ENCODE data around the gene WDHD1.
"Not testable (repeated sequence)": the region's sequence is repeated elsewhere in the genome, so short reads cannot be mapped to it uniquely, and the experiment has no call there.

WDHD1 gene

DNA sequence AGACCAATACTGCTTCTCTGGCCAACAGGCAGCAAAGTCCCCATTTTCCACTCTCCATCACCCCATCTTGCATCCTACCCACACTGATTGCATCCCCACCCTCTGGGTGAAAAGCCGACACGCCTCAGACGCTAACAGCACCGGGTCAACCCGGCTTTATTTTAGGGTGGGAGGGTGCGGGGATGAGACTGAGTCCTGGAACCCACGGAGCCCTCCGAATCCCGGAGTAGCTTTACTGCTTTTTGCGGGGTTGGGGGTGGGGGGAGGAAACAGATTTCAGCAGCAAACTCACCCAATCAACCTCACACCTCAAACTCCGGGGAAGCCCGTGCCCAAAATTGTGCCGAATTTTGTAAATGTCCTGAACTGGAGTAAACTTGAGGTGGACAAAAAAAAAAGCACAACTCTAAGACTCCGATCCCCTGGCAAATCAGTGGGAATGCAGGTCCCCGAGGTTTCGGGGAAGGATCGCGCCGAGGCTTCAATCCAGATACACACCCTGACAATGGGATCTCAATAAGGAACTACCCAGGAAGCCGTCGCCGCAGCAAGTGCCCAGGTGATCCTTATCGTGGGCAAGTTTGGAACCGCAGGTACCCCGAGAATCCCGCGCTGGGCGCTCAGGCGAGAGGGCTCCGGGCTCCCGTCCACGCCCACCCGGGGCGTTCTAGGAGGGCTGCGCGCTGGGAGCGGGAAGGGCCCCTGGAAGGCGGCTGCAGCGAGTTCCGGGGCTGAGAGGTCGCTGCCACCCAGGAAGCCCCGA, 125.3 kb downstream of the WDHD1 start:
- Histone ChIP-seq H3K36me3 (ENCODE audit: control insufficient read depth in 2 of 2, insufficient read depth in 2 of 2, low read length in 2 of 2) (no peaks in the 10 kb centered on the region), H3K9ac (ENCODE audit: low read depth in 1 of 2, low read length in 2 of 2) (peak overlapping the region; percentile 86 to 96), H3K27me3 (ENCODE audit: control insufficient read depth in 2 of 2, insufficient read depth in 2 of 2, low read length in 2 of 2) (no peaks in the 10 kb centered on the region), H3K4me1 (ENCODE audit: control insufficient read depth in 2 of 2, insufficient read depth in 2 of 2, low read length in 2 of 2) (peaks cover 5% of the 10 kb centered on the region in 2 donors), H3K9me3 (ENCODE audit: control insufficient read depth in 2 of 2, low read length in 2 of 2) (no peaks in the 10 kb centered on the region), H3K4me3 (ENCODE audit: low read length in 2 of 2) (peak overlapping the region; percentile 83 to 87), H3K27ac (ENCODE audit: low read depth in 2 of 2, low read length in 2 of 2) (peak overlapping the region; percentile 96)

DNA sequence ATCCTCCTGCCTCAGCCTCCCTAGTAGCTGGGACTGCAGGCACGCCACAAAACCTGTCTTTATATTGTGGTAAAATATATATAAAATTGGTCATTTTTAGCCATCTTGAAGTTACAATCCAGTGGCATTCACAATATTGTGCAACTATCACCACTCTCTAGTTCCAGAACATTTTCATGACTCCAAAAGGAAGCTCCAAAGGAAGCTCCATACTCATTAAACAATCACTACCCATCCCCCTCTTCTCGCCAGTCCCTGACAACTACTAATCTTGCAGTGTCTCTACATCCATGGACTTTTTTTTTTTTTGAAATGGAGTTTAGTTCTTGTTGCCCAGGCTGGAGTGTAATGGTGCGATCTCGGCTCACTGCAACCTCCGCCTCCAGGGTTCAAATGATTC, 127.3 kb downstream of the WDHD1 start:
- no peak overlapping the region for H3K27ac ChIP-seq (ENCODE audit: low read depth in 2 of 2, low read length in 2 of 2)
- H3K9me3 ChIP-seq (ENCODE audit: control insufficient read depth in 2 of 2, low read length in 2 of 2), result no peaks in the 10 kb centered on the region
- H3K4me1 ChIP-seq (ENCODE audit: control insufficient read depth in 2 of 2, insufficient read depth in 2 of 2, low read length in 2 of 2), result peaks cover 5% of the 10 kb centered on the region in 2 donors
- no peak overlapping the region for H3K4me3 ChIP-seq (ENCODE audit: low read length in 2 of 2)
- H3K9ac ChIP-seq (ENCODE audit: low read depth in 1 of 2, low read length in 2 of 2), result no peak overlapping the region
- H3K27me3 ChIP-seq (ENCODE audit: control insufficient read depth in 2 of 2, insufficient read depth in 2 of 2, low read length in 2 of 2), result no peaks in the 10 kb centered on the region
- no peaks in the 10 kb centered on the region for H3K36me3 ChIP-seq (ENCODE audit: control insufficient read depth in 2 of 2, insufficient read depth in 2 of 2, low read length in 2 of 2)

DNA sequence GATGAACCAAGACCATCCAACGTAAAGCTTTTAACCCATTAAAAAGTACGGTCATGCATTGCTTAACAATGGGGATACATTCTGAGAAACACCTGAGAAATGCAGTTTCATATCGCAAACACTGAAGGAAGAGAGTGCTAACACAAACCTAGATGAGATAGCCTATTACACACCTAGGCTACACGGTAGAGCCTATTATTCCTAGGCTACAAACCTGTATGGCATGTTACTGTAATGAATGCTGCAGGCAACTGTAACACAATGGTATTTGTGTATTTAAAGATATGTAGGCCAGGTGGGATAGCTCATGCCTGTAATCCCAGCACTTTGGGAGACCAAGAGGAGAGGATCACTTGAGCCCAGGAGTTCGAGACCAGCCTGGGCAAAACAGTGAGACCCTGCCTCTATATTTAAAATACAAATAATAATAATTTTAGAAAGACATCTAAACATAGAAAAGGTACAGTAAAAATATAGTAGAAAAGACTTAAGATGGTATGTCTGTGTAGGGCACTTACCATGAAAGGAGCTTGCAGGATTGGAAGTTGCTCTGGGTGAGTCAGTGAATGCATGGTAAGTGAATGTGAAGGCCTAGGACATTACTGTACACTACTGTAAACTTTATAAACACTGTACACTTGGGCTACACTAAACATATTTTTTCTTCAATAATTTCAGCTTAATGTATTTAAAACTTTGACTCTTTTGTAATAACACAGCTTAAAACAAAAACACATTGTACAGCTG, 128.9 kb downstream of the WDHD1 start:
- not testable (repeated sequence) for H3K9me3 ChIP-seq (ENCODE audit: control insufficient read depth in 2 of 2, low read length in 2 of 2); H3K4me3 ChIP-seq (ENCODE audit: low read length in 2 of 2); H3K9ac ChIP-seq (ENCODE audit: low read depth in 1 of 2, low read length in 2 of 2); H3K27ac ChIP-seq (ENCODE audit: low read depth in 2 of 2, low read length in 2 of 2); H3K36me3 ChIP-seq (ENCODE audit: control insufficient read depth in 2 of 2, insufficient read depth in 2 of 2, low read length in 2 of 2); H3K4me1 ChIP-seq (ENCODE audit: control insufficient read depth in 2 of 2, insufficient read depth in 2 of 2, low read length in 2 of 2); H3K27me3 ChIP-seq (ENCODE audit: control insufficient read depth in 2 of 2, insufficient read depth in 2 of 2, low read length in 2 of 2)

DNA sequence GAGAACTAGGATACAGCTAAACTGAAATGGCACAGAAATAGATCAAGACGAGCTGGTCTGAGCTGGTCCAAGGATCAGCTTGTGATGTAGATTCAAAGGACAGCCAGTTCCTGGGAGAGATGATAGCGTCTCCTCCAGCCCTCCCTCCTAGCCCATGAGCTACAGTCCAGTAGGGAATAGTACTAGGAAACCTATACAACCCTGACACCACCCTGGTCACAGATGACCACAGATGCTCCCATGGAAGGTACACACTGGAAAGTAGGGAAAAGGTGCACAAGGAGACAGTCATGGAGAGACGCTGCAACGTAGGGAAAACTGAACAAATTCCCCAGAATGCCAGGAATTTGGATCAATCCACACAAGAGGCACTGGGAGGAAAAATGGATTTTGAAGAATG, 131.2 kb downstream of the WDHD1 start:
- Histone ChIP-seq H3K27me3 (ENCODE audit: control insufficient read depth in 2 of 2, insufficient read depth in 2 of 2, low read length in 2 of 2) (no peaks in the 10 kb centered on the region), H3K4me3 (ENCODE audit: low read length in 2 of 2) (no peak overlapping the region), H3K27ac (ENCODE audit: low read depth in 2 of 2, low read length in 2 of 2) (no peak overlapping the region), H3K36me3 (ENCODE audit: control insufficient read depth in 2 of 2, insufficient read depth in 2 of 2, low read length in 2 of 2) (no peaks in the 10 kb centered on the region), H3K9ac (ENCODE audit: low read depth in 1 of 2, low read length in 2 of 2) (no peak overlapping the region), H3K9me3 (ENCODE audit: control insufficient read depth in 2 of 2, low read length in 2 of 2) (no peaks in the 10 kb centered on the region), H3K4me1 (ENCODE audit: control insufficient read depth in 2 of 2, insufficient read depth in 2 of 2, low read length in 2 of 2) (no peaks in the 10 kb centered on the region)

DNA sequence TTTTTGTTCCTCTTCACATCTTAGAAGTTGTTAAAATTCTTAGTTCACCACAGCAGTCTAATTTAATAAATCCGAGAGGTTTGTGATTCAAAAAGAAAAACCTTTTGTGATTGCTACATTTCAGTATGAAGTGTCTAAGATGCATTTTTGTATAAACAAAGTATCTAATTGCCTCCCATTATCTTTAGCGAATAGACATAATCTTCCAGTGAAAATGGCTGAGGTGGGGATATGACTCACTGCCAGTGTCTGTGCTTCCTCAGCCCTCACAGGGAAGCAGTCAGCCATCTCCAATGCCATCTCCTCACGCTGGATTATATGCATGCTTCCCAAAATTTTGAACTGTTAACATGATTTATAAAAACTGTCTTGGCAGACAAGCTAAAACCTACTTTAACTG, 131.9 kb downstream of the WDHD1 start:
- H3K9ac ChIP-seq (ENCODE audit: low read depth in 1 of 2, low read length in 2 of 2), result no peak overlapping the region
- H3K36me3 ChIP-seq (ENCODE audit: control insufficient read depth in 2 of 2, insufficient read depth in 2 of 2, low read length in 2 of 2), result no peaks in the 10 kb centered on the region
- H3K4me1 ChIP-seq (ENCODE audit: control insufficient read depth in 2 of 2, insufficient read depth in 2 of 2, low read length in 2 of 2), result no peaks in the 10 kb centered on the region
- no peaks in the 10 kb centered on the region for H3K27me3 ChIP-seq (ENCODE audit: control insufficient read depth in 2 of 2, insufficient read depth in 2 of 2, low read length in 2 of 2)
- no peak overlapping the region for H3K27ac ChIP-seq (ENCODE audit: low read depth in 2 of 2, low read length in 2 of 2)
- no peaks in the 10 kb centered on the region for H3K9me3 ChIP-seq (ENCODE audit: control insufficient read depth in 2 of 2, low read length in 2 of 2)
- H3K4me3 ChIP-seq (ENCODE audit: low read length in 2 of 2), result no peak overlapping the region

DNA sequence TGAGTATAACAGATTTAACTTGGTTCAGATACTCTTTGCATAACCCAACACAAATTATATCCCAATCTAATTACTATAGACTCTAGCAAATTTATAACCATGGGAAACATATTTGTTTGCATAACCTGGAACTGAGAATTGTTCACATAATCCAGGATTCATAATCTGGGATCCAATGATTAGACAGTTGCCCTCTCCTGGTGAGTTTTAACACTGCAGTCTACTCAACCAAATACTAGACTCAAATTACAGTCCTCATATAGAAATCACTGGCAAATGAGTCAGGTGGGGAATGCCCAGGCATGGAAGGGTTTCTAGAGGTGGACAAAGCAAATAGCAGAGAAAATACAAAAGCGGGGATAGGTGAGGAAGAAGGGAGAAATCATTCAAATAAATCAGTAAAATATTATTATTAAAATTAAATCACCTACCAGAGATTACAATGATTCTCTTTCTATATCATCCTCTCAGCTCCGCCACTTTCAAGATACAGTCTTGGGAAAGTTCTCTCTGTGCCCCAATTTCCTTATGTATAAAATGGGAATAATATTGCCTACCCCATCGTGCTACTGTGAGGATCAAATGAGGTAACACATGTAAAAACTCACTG, 133.6 kb downstream of the WDHD1 start:
- Histone ChIP-seq H3K4me3 (ENCODE audit: low read length in 2 of 2) (no peak overlapping the region), H3K36me3 (ENCODE audit: control insufficient read depth in 2 of 2, insufficient read depth in 2 of 2, low read length in 2 of 2) (no peaks in the 10 kb centered on the region), H3K9ac (ENCODE audit: low read depth in 1 of 2, low read length in 2 of 2) (no peak overlapping the region), H3K27me3 (ENCODE audit: control insufficient read depth in 2 of 2, insufficient read depth in 2 of 2, low read length in 2 of 2) (no peaks in the 10 kb centered on the region), H3K4me1 (ENCODE audit: control insufficient read depth in 2 of 2, insufficient read depth in 2 of 2, low read length in 2 of 2) (no peaks in the 10 kb centered on the region), H3K9me3 (ENCODE audit: control insufficient read depth in 2 of 2, low read length in 2 of 2) (no peaks in the 10 kb centered on the region), H3K27ac (ENCODE audit: low read depth in 2 of 2, low read length in 2 of 2) (no peak overlapping the region)

DNA sequence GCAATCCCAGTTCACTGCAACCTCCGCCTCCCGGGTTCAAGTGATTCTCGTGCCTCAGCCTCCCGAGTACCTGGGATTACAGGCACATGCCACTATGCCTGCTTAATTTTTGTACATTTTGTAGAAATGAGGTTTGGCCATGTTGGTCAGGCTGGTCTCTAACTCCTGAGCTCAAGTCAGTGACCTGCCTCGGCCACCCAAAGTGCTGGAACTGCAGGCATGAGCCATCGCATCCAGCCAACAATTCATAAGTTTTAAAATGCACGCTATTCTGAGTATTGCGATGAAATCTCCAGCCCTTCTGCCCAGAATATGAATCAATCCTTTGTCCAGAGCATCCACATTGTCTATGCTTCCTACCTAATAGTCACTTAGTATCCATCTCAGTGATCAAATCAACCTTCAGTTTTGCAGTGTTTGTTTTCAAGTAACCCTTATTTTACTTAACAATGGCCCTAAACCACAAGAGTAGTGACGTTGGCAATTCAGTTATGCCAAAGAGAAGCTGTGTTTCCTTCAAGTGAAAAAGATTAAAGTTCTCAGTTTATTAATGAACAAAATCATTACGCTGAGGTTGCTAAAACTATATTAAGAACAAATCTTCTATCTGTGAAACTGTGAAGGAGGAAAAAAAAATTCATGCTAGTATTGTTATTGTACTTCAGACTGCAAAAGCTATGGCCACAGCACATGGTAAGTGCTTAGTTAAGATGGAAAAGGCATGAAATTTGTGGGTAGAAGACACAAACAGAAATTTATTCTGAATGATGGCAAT, 135.2 kb downstream of the WDHD1 start:
- no peak overlapping the region for H3K4me3 ChIP-seq (ENCODE audit: low read length in 2 of 2)
- no peaks in the 10 kb centered on the region for H3K36me3 ChIP-seq (ENCODE audit: control insufficient read depth in 2 of 2, insufficient read depth in 2 of 2, low read length in 2 of 2)
- H3K27ac ChIP-seq (ENCODE audit: low read depth in 2 of 2, low read length in 2 of 2), result no peak overlapping the region
- no peaks in the 10 kb centered on the region for H3K4me1 ChIP-seq (ENCODE audit: control insufficient read depth in 2 of 2, insufficient read depth in 2 of 2, low read length in 2 of 2)
- no peak overlapping the region for H3K9ac ChIP-seq (ENCODE audit: low read depth in 1 of 2, low read length in 2 of 2)
- no peaks in the 10 kb centered on the region for H3K9me3 ChIP-seq (ENCODE audit: control insufficient read depth in 2 of 2, low read length in 2 of 2)
- no peaks in the 10 kb centered on the region for H3K27me3 ChIP-seq (ENCODE audit: control insufficient read depth in 2 of 2, insufficient read depth in 2 of 2, low read length in 2 of 2)

DNA sequence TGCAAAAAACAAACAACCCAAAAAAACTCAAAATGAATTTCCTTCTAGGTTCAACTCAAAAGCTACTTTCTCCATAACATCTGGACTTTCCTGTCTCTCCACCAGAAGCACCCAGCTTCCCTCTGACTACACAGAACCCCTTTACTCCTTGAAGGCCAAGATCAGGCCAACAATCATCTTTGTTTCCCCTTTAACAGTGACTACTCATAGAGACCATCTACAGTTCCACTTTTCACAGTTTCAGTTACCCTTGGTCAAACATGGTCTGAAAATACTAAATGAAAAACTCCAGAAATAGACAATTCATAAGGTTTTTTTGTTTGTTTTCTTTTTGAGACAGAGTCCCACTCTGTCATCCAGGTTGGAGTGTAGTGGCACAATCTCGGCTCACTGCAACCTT, 136.1 kb downstream of the WDHD1 start:
- no peaks in the 10 kb centered on the region for H3K4me1 ChIP-seq (ENCODE audit: control insufficient read depth in 2 of 2, insufficient read depth in 2 of 2, low read length in 2 of 2)
- H3K36me3 ChIP-seq (ENCODE audit: control insufficient read depth in 2 of 2, insufficient read depth in 2 of 2, low read length in 2 of 2), result no peaks in the 10 kb centered on the region
- no peak overlapping the region for H3K9ac ChIP-seq (ENCODE audit: low read depth in 1 of 2, low read length in 2 of 2)
- no peaks in the 10 kb centered on the region for H3K27me3 ChIP-seq (ENCODE audit: control insufficient read depth in 2 of 2, insufficient read depth in 2 of 2, low read length in 2 of 2)
- no peaks in the 10 kb centered on the region for H3K9me3 ChIP-seq (ENCODE audit: control insufficient read depth in 2 of 2, low read length in 2 of 2)
- H3K4me3 ChIP-seq (ENCODE audit: low read length in 2 of 2), result no peak overlapping the region
- H3K27ac ChIP-seq (ENCODE audit: low read depth in 2 of 2, low read length in 2 of 2), result no peak overlapping the region

DNA sequence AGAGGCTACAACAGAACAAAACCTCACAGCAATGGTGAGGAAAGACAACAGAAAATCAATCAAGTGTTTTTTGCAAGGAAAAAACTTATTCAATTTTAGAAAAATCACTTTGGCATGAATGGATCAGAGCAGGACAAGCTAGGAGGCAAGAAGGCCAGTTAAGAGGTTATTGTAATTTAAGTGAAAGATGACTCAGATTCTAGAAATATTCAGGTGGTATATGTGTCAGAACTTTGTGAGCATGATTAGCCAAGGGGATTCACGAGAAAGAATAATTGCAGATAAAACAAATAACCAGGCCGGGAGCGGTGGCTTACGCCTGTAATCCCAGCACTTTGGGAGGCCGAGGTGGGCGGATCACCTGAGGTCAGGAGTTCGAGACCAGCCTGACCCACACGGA, 137.0 kb downstream of the WDHD1 start:
- Histone ChIP-seq H3K9me3 (ENCODE audit: control insufficient read depth in 2 of 2, low read length in 2 of 2) (no peaks in the 10 kb centered on the region), H3K4me3 (ENCODE audit: low read length in 2 of 2) (no peak overlapping the region), H3K27me3 (ENCODE audit: control insufficient read depth in 2 of 2, insufficient read depth in 2 of 2, low read length in 2 of 2) (no peaks in the 10 kb centered on the region), H3K9ac (ENCODE audit: low read depth in 1 of 2, low read length in 2 of 2) (no peak overlapping the region), H3K36me3 (ENCODE audit: control insufficient read depth in 2 of 2, insufficient read depth in 2 of 2, low read length in 2 of 2) (no peaks in the 10 kb centered on the region), H3K27ac (ENCODE audit: low read depth in 2 of 2, low read length in 2 of 2) (no peak overlapping the region), H3K4me1 (ENCODE audit: control insufficient read depth in 2 of 2, insufficient read depth in 2 of 2, low read length in 2 of 2) (no peaks in the 10 kb centered on the region)

All from mucosa of rectum (tissue), 2 donors.